BLaER1 (cell line): ENCODE data around the gene CKS1B.
"Not testable (repeated sequence)": the region's sequence is repeated elsewhere in the genome, so short reads cannot be mapped to it uniquely, and the experiment has no call there.

Experiments used
- H3K27ac ChIP-seq: shearing (Covaris generic); formaldehyde crosslinking; 2 replicates; pipeline ENCODE4 v1.8.1; 2022
- H3K27me3 ChIP-seq: shearing (Covaris generic); formaldehyde crosslinking; 2 replicates; pipeline ENCODE4 v1.8.1; 2022
- H3K36me3 ChIP-seq: shearing (Covaris generic); formaldehyde crosslinking; 2 replicates; pipeline ENCODE4 v1.8.1; 2022
- H3K4me1 ChIP-seq: shearing (Covaris generic); formaldehyde crosslinking; 2 replicates; pipeline ENCODE4 v1.8.1; 2022
- H3K4me2 ChIP-seq: shearing (Covaris generic); formaldehyde crosslinking; 2 replicates; pipeline ENCODE4 v1.8.1; 2022
- H3K4me3 ChIP-seq: shearing (Covaris generic); formaldehyde crosslinking; 2 replicates; pipeline ENCODE4 v1.8.1; 2022
- H3K9ac ChIP-seq: shearing (Covaris generic); formaldehyde crosslinking; 2 replicates; pipeline ENCODE4 v1.8.1; 2022
- H3K9me3 ChIP-seq: shearing (Covaris generic); formaldehyde crosslinking; 2 replicates; pipeline ENCODE4 v1.8.1; 2022
- H4K20me1 ChIP-seq: shearing (Covaris generic); formaldehyde crosslinking; 2 replicates; pipeline ENCODE4 v1.8.1; 2022
- Cebpa-rat ChIP-seq: shearing (Covaris generic); IDR thresholded peaks from 2 replicates; pipeline ENCODE4 v1.8.1; 2022

The CKS1B gene

GRCh38 chr1:154993572-154994268 lies 19.2 kb downstream of the CKS1B start, which contains the start of gene LENEP:
Gene LENEP (plus strand): TSS chr1:154993586. CDS start chr1:154993608, 22 bp downstream.
- no peak within 1 kb of the TSS for H3K4me3 ChIP-seq
- peaks cover 67% of the 10 kb centered on the region for H3K4me1 ChIP-seq
- peaks cover 18% of the 10 kb centered on the region for H4K20me1 ChIP-seq
- no peak for TF ChIP-seq Cebpa-rat
- H3K9me3 ChIP-seq, result no peaks in the 10 kb centered on the region
- no peaks in the 10 kb centered on the region for H3K27me3 ChIP-seq
- peaks cover 47% of the 10 kb centered on the region for H3K36me3 ChIP-seq
- H3K9ac ChIP-seq, result 0 out of 2 replicates have a peak within 1 kb of the TSS, but pooled peaks have one; percentile 12
- H3K27ac ChIP-seq, result peak within 1 kb of the TSS; percentile 42; the same call in 1 of the 2 replicates
- peak within 1 kb of the TSS; percentile 51 for H3K4me2 ChIP-seq

GRCh38 chr1:154994269-154994587 lies 19.7 kb downstream of the CKS1B start:
- Histone ChIP-seq H3K36me3 (peaks cover 42% of the 10 kb centered on the region), H3K4me2 (peak overlapping the region; percentile 51), H3K4me1 (peaks cover 67% of the 10 kb centered on the region), H3K9ac (0 out of 2 replicates have a peak overlapping the region, but pooled peaks have one; percentile 12), H3K27ac (peak overlapping the region; percentile 42; the same call in 1 of the 2 replicates), H3K27me3 (no peaks in the 10 kb centered on the region), H3K4me3 (no peak overlapping the region), H3K9me3 (no peaks in the 10 kb centered on the region), H4K20me1 (peaks cover 13% of the 10 kb centered on the region)
- no peak for TF ChIP-seq Cebpa-rat

GRCh38 chr1:154994591-154994990 lies 20.1 kb downstream of the CKS1B start:
- H3K36me3 ChIP-seq, result peaks cover 39% of the 10 kb centered on the region
- H3K27me3 ChIP-seq, result no peaks in the 10 kb centered on the region
- peak overlapping the region; percentile 42; the same call in 1 of the 2 replicates for H3K27ac ChIP-seq
- peaks cover 9% of the 10 kb centered on the region for H4K20me1 ChIP-seq
- H3K9ac ChIP-seq, result 0 out of 2 replicates have a peak overlapping the region, but pooled peaks have one; percentile 12
- H3K4me3 ChIP-seq, result no peak overlapping the region
- no peaks in the 10 kb centered on the region for H3K9me3 ChIP-seq
- peaks cover 65% of the 10 kb centered on the region for H3K4me1 ChIP-seq
- TF ChIP-seq Cebpa-rat, result no peak
- peak overlapping the region; percentile 51 for H3K4me2 ChIP-seq

- H3K9me3 ChIP-seq, H4K20me1 ChIP-seq, H3K27ac ChIP-seq, H3K4me3 ChIP-seq, H3K27me3 ChIP-seq, H3K9ac ChIP-seq: not testable (repeated sequence)
- H3K4me2 ChIP-seq, result peak overlapping the region; percentile 51; the same call in 1 of the 2 replicates
- peaks cover 66% of the 10 kb centered on the region for H3K4me1 ChIP-seq
- peaks cover 30% of the 10 kb centered on the region for H3K36me3 ChIP-seq
Observed at GRCh38 chr1:154995301-154995983, 21.0 kb downstream of the CKS1B start.

GRCh38 chr1:154996966-154997701 lies 22.7 kb downstream of the CKS1B start:
- Histone ChIP-seq H3K4me2 (peak overlapping the region; percentile 84), H3K4me3 (no peak overlapping the region), H3K4me1 (peaks cover 66% of the 10 kb centered on the region), H3K9ac (0 out of 2 replicates have a peak overlapping the region, but pooled peaks have one; percentile 50), H3K27me3 (no peaks in the 10 kb centered on the region), H3K27ac (0 out of 2 replicates have a peak overlapping the region, but pooled peaks have one; percentile 22), H4K20me1 (no peaks in the 10 kb centered on the region), H3K36me3 (peaks cover 15% of the 10 kb centered on the region), H3K9me3 (no peaks in the 10 kb centered on the region)
- no peak for TF ChIP-seq Cebpa-rat

GRCh38 chr1:154998201-154998780 lies 23.8 kb downstream of the CKS1B start:
- Histone ChIP-seq H3K27me3 (no peaks in the 10 kb centered on the region), H4K20me1 (no peaks in the 10 kb centered on the region), H3K4me3 (peak overlapping the region; percentile 95), H3K36me3 (0 out of 2 replicates have a peak, but pooled peaks cover 6% of the 10 kb centered on the region), H3K27ac (peak overlapping the region; percentile 35; the same call in 1 of the 2 replicates), H3K9me3 (no peaks in the 10 kb centered on the region), H3K9ac (0 out of 2 replicates have a peak overlapping the region, but pooled peaks have one; percentile 57), H3K4me2 (peak overlapping the region; percentile 84), H3K4me1 (peaks cover 57% of the 10 kb centered on the region)
- TF ChIP-seq Cebpa-rat, result no peak

GRCh38 chr1:154998818-154999570 lies 24.5 kb downstream of the CKS1B start:
- Histone ChIP-seq H3K4me3 (peak overlapping the region; percentile 95), H3K9me3 (no peaks in the 10 kb centered on the region), H3K27ac (peak overlapping the region; percentile 35; the same call in 1 of the 2 replicates), H3K9ac (peak overlapping the region; percentile 57; the same call in 1 of the 2 replicates), H4K20me1 (no peaks in the 10 kb centered on the region), H3K36me3 (0 out of 2 replicates have a peak, but pooled peaks cover under 1% of the 10 kb centered on the region), H3K4me1 (peaks cover 50% of the 10 kb centered on the region), H3K4me2 (peak overlapping the region; percentile 84), H3K27me3 (no peaks in the 10 kb centered on the region)
- TF ChIP-seq Cebpa-rat, result no peak

- Histone ChIP-seq H3K4me3 (peak overlapping the region; percentile 95), H3K36me3 (no peaks in the 10 kb centered on the region), H3K4me1 (peaks cover 50% of the 10 kb centered on the region), H3K4me2 (peak overlapping the region; percentile 84), H3K27ac (peak overlapping the region; percentile 52), H3K9ac (peak overlapping the region; percentile 73), H3K9me3 (no peaks in the 10 kb centered on the region), H3K27me3 (no peaks in the 10 kb centered on the region), H4K20me1 (no peaks in the 10 kb centered on the region)
- TF ChIP-seq Cebpa-rat, result no peak
Observed at GRCh38 chr1:154999571-155000410, 25.3 kb downstream of the CKS1B start.
